Hepatocyte (in vitro differentiated cells): Measurements from ENCODE around the gene GATD1. TPM values are rescaled to one million over a fixed set of nuclear protein-coding genes. Genes with fewer than 3 reads are reported as not detected.
A peak's percentile ranks its signal among the peaks of the same experiment; 100 is the strongest.

Source experiments
- DNase-seq: peaks from one replicate; pipeline ENCODE4 v3.0.0-alpha.2; 2016; ENCODE audit warnings: low spot score
- H2AFZ ChIP-seq: fragments of 200-600 bp; sonication (generic); 2 replicates; pipeline ENCODE4 v1.6.0; 2016; ENCODE audit warnings: antibody characterized with exemption, mild to moderate bottlenecking
- H3K27ac ChIP-seq: fragments of 200-600 bp; sonication (generic); 2 replicates; pipeline ENCODE4 v1.5.1; 2016; ENCODE audit warnings: mild to moderate bottlenecking
- H3K27me3 ChIP-seq: fragments of 200-600 bp; sonication (generic); 2 replicates; pipeline ENCODE4 v1.6.1; 2016
- H3K36me3 ChIP-seq: fragments of 200-600 bp; sonication (generic); replicated peaks from 2 replicates; pipeline ENCODE4 v1.5.1; 2016; ENCODE audit warnings: low read depth; ENCODE audit not compliant: insufficient read depth
- H3K4me1 ChIP-seq: fragments of 200-600 bp; sonication (generic); 2 replicates; pipeline ENCODE4 v1.5.1; 2016; ENCODE audit warnings: mild to moderate bottlenecking, moderate library complexity; ENCODE audit not compliant: insufficient read depth
- H3K4me2 ChIP-seq: fragments of 200-600 bp; sonication (generic); 2 replicates; pipeline ENCODE4 v1.6.0; 2016
- H3K4me3 ChIP-seq: fragments of 200-600 bp; sonication (generic); 2 replicates; pipeline ENCODE4 v1.5.1; 2016; ENCODE audit warnings: mild to moderate bottlenecking
- H3K79me2 ChIP-seq: fragments of 200-600 bp; sonication (generic); 2 replicates; pipeline ENCODE4 v1.6.0; 2017; ENCODE audit warnings: mild to moderate bottlenecking
- H3K9me2 ChIP-seq: fragments of 200-600 bp; sonication (generic); replicated peaks from 2 replicates; pipeline ENCODE4 v1.6.0; 2017; ENCODE audit warnings: mild to moderate bottlenecking; ENCODE audit not compliant: insufficient read depth
- H3K9me3 ChIP-seq: fragments of 200-600 bp; sonication (generic); 2 replicates; pipeline ENCODE4 v1.5.1; 2016; ENCODE audit warnings: low read depth, mild to moderate bottlenecking
- H4K20me1 ChIP-seq: fragments of 200-600 bp; sonication (generic); 2 replicates; pipeline ENCODE4 v1.6.0; 2016; ENCODE audit warnings: mild to moderate bottlenecking; ENCODE audit not compliant: insufficient read depth, poor library complexity, severe bottlenecking
- EZH2 ChIP-seq: fragments of 200-600 bp; sonication (generic); IDR thresholded peaks from 2 replicates; pipeline ENCODE4 v1.6.1; 2016; ENCODE audit warnings: antibody characterized with exemption, mild to moderate bottlenecking, borderline replicate concordance
- EZH2phosphoT487 ChIP-seq: fragments of 200-600 bp; sonication (generic); IDR thresholded peaks from one replicate; pipeline ENCODE4 v1.6.1; 2018; ENCODE audit warnings: antibody characterized with exemption, mild to moderate bottlenecking, low read depth, moderate library complexity; ENCODE audit not compliant: unreplicated experiment, severe bottlenecking
- WGBS: methylation state at CpG from one replicate; pipeline ENCODE4 v1.1.6; 2016; ENCODE audit warnings: low lambda C conversion rate; ENCODE audit errors: missing lambda C conversion rate; 5-methylcytosine and 5-hydroxymethylcytosine counted together
- polyA plus RNA-seq: library from polyadenylated mRNA; unstranded; fragments of >200 nt; fragmentation: Nextera tagmentation; extraction: Ambion mirVana; gene quantifications from 2 replicates; pipeline ENCODE4 v1.2.1, GENCODE V29; 2016
- total RNA-seq: library from RNA; depleted of rRNA; stranded (reverse); fragments of >200 nt; gene quantifications from 2 replicates; pipeline ENCODE4 v1.2.3, GENCODE V29; 2014
- TF ChIP-seq, protein P1 (sequence below): fragments of 200-600 bp; sonication (generic); IDR thresholded peaks from 2 replicates; pipeline ENCODE4 v1.5.1; 2016; ENCODE audit warnings: antibody characterized with exemption, mild to moderate bottlenecking; ENCODE audit not compliant: poor library complexity

GATD1 gene
- total and polyA plus RNA-seq, 2 experiments from 2014 or later = 24.2 to 29.0 TPM

DNA sequence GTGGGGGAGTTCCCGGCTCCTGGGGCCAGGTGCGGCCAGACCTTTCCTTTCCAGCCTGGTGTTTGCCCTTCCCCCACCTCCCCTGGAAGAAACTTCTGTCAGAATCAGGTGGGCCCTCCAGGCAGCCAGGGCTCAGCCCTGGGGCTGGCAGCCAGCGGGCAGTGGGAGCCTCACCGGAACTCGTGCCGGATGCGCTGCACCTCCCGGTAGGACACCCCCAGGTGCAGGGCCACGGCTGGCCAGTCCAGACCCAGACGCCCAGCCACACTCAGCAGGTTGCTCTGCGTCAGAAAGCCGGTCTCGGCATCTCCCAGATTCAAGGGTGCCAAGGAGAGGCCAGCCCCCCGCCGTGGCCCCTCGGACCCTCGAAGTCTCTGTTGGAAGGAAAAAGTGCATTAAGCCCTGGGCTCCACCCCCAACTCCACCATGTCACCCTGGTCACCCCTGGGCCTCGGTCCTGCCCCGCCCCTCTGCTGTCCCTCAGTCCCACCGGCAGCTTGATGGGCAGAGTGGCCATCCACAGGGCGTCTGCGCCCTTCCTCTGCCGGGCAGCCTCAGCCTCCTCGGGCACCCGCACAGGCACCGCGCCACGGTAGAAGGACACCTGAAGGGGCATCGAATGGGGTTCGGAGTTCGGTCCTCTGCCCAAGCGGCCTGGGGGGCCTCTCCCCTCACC lies 22.5 kb upstream of the GATD1 start:
- 96% methylated on average over 23 of the region's 32 CpGs for WGBS
- Histone ChIP-seq H3K4me1 (peaks cover 26% of the 10 kb centered on the region), H3K4me3 (no peak overlapping the region), H4K20me1 (no peaks in the 10 kb centered on the region), H3K79me2 (peaks cover 9% of the 10 kb centered on the region), H3K36me3 (no peaks in the 10 kb centered on the region), H3K4me2 (no peak overlapping the region), H2AFZ (no peak overlapping the region), H3K9me2 (no peaks in the 10 kb centered on the region), H3K27me3 (no peaks in the 10 kb centered on the region), H3K9me3 (no peaks in the 10 kb centered on the region), H3K27ac (no peak overlapping the region)
- no peak for DNase-seq
- TF ChIP-seq, protein P1, sequence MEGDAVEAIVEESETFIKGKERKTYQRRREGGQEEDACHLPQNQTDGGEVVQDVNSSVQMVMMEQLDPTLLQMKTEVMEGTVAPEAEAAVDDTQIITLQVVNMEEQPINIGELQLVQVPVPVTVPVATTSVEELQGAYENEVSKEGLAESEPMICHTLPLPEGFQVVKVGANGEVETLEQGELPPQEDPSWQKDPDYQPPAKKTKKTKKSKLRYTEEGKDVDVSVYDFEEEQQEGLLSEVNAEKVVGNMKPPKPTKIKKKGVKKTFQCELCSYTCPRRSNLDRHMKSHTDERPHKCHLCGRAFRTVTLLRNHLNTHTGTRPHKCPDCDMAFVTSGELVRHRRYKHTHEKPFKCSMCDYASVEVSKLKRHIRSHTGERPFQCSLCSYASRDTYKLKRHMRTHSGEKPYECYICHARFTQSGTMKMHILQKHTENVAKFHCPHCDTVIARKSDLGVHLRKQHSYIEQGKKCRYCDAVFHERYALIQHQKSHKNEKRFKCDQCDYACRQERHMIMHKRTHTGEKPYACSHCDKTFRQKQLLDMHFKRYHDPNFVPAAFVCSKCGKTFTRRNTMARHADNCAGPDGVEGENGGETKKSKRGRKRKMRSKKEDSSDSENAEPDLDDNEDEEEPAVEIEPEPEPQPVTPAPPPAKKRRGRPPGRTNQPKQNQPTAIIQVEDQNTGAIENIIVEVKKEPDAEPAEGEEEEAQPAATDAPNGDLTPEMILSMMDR = no peak
- TF ChIP-seq EZH2 = no peak
- no peak for TF ChIP-seq EZH2phosphoT487

DNA sequence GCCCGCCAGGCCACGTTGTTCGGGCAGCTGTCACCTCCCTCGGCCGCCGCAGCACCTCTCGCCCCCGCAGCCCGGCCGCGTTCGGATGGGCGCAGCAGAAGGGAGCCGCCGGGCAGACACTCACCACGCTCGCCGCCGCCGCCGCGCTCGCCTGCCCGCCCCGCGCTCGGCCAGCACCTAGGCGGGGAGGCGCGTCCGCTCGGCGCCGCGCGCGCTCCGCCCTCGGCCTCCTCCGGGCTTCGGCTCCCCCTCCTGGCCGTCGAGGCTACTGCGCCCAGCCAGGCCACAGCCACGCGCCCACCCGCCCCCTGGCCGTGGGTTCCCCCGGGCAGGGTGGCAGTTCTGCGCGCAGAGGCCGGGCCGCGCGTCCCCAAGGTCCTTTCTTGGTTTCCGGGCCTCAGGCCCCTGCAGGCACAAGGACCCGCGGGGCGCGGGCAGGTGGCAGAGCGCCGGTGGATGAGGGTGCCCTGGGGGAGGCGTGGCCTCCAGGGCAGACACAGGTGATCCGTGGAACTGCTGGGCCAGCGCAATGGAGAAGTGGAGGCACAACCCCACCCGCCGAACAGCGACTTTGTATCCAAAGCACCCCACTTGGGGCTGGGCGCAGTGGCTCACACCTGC lies 20.9 kb upstream of the GATD1 start, which contains the start of gene SLC25A22:
TSS of gene SLC25A22 (minus strand) at position 189 of the 621 bp plus-strand sequence. CDS start 3,275 bp downstream, outside the sequence.
- WGBS = 18% methylated on average over 17 of the region's 69 CpGs
- Histone ChIP-seq H4K20me1 (no peaks in the 10 kb centered on the region), H3K79me2 (peaks cover 6% of the 10 kb centered on the region), H3K27me3 (no peaks in the 10 kb centered on the region), H3K27ac (peak within 1 kb of the TSS; percentile 98), H2AFZ (peak within 1 kb of the TSS; percentile 46), H3K4me3 (peak within 1 kb of the TSS; percentile 59), H3K9me3 (no peaks in the 10 kb centered on the region), H3K4me2 (peak within 1 kb of the TSS; percentile 90), H3K4me1 (peaks cover 23% of the 10 kb centered on the region), H3K36me3 (no peaks in the 10 kb centered on the region), H3K9me2 (no peaks in the 10 kb centered on the region)
- no peak for TF ChIP-seq EZH2
- TF ChIP-seq, protein P1 = peak; percentile 74
- peak; percentile 94 for DNase-seq

DNA sequence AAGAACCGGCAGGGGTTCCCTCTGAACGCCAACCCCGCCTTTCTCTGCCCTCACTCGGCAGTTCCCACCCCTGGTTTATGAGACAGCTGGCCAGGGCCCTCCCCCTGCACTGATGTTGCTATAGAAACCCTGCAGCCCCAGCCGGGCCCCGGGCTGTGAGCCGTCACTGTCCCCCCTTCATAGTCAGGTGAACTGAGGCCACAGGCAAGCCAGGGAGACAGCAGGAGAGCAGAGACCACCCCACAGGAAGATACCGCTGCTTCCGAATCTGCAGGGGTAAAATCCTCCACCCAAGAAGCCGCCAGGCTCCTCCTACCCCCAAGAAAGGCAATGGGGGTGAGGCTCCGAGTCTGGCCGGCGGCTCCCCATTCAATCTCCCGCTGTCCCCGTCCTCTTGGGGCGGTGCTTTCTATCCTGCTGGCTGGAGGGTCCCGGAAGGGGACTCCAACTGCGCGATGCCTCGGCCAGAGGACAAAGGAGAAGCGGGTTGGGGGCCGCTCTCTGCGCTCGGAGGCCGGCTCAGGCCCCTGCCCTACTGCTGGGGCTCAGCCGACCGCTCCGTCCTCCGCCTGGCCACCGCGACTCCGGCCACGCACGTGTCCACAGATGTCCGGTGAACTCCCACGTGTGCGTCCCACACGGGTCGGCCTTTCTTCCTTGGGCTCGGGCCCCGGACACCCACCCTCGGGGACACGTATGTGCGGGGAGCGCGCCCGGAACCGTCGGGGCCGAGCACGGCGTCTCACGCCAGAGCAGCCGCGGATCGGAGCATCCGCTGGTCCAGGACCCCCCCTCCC lies 20.2 kb upstream of the GATD1 start:
- Histone ChIP-seq H3K4me3 (peak overlapping the region; percentile 59), H3K27me3 (no peaks in the 10 kb centered on the region)
- peak; percentile 94 for DNase-seq

More for the DNA sequence above, 20.2 kb upstream of the GATD1 start:
- Histone ChIP-seq H3K9me3 (no peaks in the 10 kb centered on the region), H4K20me1 (no peaks in the 10 kb centered on the region), H3K36me3 (no peaks in the 10 kb centered on the region), H3K9me2 (no peaks in the 10 kb centered on the region), H3K27ac (peak overlapping the region; percentile 98), H3K79me2 (peaks cover 6% of the 10 kb centered on the region), H3K4me1 (peaks cover 23% of the 10 kb centered on the region), H2AFZ (peak overlapping the region; percentile 46), H3K4me2 (peak overlapping the region; percentile 90)
- TF ChIP-seq, protein P1 = no peak
- TF ChIP-seq EZH2phosphoT487 (no peak), EZH2 (no peak)
- WGBS = under 1% methylated on average over 50 of the region's 57 CpGs
